Heart left ventricle (tissue), 13 donors: Measurements from ENCODE around the gene FNDC7.

Experiments used
- CTCF ChIP-seq, 12 donors: fragments of 200-600 bp; sonication (generic) in 4 of 12; IDR thresholded peaks; one replicate each; pipeline versions ENCODE4 v1.5.0 to v1.8.0; 2018 to 2022; ENCODE audit warnings: antibody characterized with exemption in 12 of 12, mild to moderate bottlenecking in 5 of 12
- POLR2A ChIP-seq, 2 donors: fragments of 450-650 bp; IDR thresholded peaks; one replicate each; pipeline ENCODE4 v1.6.1; 2017; ENCODE audit warnings: antibody characterized with exemption in 2 of 2, mild to moderate bottlenecking in 2 of 2, moderate library complexity in 2 of 2
- donor health status: ischemic (EF 13 %, LVEDD 7.1; RV severe dilation, severe dysfunction).
- donor health status: DM: no; HTN: yes; CAD: no.
- donor health status: DM: no; HTN: no; CAD: no.
- donor health status: ischemic (EF 25% LVEDD 6.9; RV normal size, moderate dysfunction).
- donor health status: ischemic (EF 25% LVEDD 5.7; RV mildly dilated, moderate dysfunction).
- donor health status: ischemic (EF 35%, LVEDD 5.7; RV mildly dilated, moderate dysfunction).
- donor health status: nonischemic (EF 11% LVEDD 7.7; RV severe dilation, severe dysfunction).
- donor health status: DM: yes; HTN: yes; CAD: no.
- donor health status: PGD.
- donor health status: ischemic (EF 29% LVEDD 5.4; RV normal size, mild dysfunction).
- donor health status: nonischemic (EF 23%, LVEDD 6.1; RV moderate dilation, normal function).

- TF ChIP-seq POLR2A (IDR thresholded peaks at IDR 0.05) (no peak), CTCF (IDR thresholded peaks at IDR 0.05) (no peak)
These were observed 49.6 kb upstream of the FNDC7 start for GRCh38 chr1:108663074-108663473.
